Activated T-cell treated with anti-CD3 and anti-CD28 coated beads for 4 hours (primary cell): ENCODE measurements around the gene FAM161B.
"Not testable (repeated sequence)": the region's sequence is repeated elsewhere in the genome, so short reads cannot be mapped to it uniquely, and the experiment has no call there.

ENCODE experiments used
- DNase-seq: peaks from one replicate; pipeline ENCODE4 v3.0.0-alpha.2; 2020

FAM161B gene

DNA sequence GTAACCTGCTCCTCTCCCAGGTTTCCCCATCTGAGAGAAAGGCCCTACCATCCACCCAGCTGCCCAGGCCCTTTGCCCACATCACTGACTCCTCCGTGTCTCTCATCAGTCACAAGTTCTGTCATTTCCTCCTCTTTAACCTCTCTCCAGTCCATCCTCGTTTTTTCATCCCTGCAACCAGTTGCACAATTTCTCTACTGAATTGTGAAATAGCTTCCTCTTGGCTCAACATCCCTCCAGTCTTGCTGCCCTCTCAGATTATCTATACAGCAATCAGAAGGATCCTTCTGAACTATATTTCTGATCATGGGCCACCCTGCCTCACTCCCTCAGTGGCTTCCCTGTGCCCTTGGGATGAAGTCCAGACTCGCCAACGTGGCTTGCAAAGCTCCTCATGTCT lies 6.8 kb downstream of the FAM161B start:
- no peak for DNase-seq

DNA sequence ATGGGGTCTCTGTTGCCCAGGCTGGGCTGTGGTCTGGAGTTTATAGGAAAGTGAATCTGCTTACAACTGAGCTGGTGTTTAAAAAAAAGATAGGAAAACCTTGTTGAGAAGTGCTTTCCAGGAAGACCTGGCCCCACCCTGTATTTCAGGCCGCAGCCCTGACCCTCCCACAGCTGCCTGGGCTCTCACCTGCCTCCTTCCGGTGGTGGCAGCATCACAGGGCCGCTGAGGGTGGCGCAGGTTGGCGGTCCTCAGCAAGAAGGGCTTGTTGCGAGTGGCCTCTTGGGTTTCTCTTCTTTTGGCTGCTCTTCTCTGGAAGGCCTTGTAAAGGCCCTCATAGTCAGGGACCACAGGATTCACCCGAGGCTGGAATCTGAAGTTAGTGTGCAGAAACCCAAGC lies 7.7 kb downstream of the FAM161B start:
- DNase-seq, result no peak

DNA sequence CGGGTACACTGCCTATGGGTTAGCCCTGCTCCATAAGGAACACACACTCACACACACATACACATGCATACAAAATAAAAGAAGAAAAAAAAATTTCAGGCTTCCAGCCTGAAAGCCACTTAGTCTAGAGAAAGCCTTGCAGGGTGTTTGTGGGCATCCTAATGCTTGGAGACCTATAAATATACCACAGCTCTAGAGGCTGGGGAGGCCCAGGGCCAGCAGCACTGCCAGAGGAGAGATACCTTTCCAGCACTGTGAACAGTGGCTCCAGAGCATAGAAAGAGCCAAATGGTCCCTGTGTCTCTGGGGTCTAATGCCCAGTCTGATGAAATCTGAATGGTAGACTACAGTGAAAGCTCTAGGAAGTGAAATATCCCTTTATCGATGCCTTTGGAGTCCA lies 12.9 kb downstream of the FAM161B start:
- no peak for DNase-seq

DNA sequence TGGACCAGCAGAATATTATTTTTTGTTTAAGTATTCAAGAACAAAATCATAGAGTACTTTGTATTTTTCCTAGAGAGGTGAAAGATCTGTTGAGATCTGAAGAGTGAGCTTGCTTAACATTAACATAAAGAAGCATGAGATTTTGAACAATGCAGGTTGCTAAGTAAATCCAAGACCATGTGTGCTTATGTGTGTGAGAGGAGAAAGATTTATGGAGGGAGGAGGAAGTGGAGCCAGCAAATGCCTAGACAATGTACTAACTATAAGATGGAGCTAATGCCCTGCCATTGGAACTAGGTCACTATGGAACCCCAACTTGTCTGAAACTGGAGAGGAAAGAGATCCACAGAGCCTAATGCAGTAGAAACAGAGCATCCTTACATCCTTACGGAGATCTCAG lies 13.3 kb downstream of the FAM161B start:
- no peak for DNase-seq

DNA sequence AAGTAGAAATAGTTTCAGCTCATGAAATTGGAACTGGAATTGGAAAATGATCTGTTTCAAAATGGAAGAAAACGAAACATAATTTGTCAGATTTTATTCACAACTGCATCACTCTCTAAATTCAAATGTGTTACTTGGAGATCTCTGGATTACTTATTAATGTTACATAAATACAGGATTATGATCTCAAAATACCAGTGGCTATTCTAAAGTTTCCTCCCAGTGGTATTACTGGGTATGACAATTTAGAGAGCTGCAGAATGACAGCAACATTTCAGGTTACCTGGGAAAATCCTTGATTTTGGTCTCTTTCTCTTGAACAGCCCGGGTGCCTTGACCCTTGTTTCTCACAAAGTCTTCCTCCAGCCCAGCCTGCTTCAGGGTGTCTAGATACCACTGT lies 14.2 kb downstream of the FAM161B start:
- DNase-seq, result no peak

DNA sequence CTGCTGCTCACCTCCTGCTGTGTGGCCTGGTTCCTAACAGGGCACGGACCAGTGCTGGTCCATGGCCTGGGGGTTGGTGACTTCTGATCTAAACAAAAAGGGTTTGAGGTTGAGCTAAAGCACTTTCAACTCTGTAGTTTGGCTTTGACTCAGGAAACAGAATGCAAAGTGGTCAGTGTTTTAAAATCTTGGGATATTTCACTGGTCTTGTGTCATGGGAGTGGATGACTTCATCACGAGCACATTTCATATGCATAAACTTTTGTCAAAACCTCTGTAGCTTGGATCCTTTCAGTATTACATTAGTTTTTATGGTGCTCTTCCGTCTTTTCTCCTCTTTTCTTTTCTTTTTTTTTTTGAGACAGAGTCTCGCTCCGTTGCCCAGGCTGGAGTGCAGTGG lies 25.6 kb downstream of the FAM161B start:
- no peak for DNase-seq

DNA sequence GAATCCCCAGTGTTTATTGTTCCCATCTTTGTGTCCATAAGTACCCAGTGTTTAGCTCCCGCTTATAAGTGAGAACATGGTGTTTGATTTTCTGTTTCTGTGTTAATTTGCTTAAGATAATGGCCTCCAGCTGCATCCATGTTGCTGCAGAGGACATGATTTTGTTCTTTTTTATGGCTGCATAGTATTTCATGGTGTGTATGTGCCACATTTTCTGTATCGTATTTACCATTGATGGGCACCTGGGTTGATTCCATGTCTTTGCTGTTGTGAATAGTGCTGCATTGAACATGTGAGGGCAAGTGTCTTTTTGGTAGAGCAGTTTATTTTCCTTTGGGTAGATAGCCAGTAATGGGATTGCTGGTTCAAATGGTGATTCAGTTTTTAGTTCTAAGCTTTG lies 30.4 kb downstream of the FAM161B start:
- not testable (repeated sequence) for DNase-seq

DNA sequence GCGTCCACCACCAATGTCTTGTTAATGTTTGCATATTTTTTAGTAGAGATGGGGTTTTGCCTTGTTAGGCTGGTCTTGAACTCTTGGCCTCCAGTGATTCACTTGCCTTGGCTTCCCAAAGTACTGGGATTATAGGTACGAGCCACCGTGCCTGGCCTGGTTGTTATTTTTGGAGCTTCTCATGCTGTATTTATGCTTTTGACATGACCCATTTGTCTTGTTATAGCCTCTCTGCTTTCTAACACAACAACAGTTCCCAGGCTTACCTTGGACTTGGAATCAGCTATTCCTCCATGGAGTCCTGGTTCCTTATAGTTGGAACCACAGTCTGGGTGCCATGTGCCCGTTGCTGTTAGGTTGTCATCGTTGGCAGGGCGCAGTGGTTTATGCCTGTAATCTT lies 33.6 kb downstream of the FAM161B start:
- no peak for DNase-seq

DNA sequence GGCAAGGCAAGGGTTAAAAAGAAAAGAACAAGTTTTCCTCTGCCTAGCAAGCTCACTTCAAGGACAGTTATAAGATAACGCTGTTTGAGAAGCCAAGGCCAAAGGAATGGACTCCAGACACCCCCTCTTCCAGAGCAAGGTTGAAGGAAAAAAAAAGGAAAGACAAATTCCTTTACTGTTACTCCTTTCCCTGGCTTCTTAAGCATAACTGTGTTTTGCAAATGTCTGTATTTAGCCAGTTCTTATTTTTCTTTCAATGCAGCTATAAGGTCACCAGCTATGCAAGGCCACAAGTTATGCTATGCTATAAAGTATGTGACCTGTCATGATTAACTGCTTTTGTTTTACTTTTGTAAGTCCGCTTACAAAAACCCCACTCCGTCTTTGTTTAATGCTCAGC lies 36.6 kb downstream of the FAM161B start:
- no peak for DNase-seq

DNA sequence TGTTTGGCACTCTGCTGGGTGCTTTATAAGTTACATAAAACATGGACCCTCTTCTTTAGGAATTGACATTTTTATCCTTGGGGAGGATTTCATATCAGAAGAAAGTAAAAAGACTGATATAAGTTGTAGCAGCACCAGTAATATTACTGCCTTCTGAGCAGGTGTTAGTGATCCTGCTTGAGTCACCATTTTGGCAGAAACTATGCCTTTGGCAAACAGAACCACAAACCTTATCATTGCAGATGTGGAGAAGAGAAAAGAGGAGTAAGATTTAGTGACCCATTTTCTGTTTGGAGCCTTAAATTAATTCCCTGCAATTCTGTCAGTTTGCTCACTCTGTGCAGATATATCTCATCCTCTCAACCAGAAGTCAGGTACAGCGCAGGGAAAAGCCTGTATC lies 40.2 kb downstream of the FAM161B start:
- no peak for DNase-seq

DNA sequence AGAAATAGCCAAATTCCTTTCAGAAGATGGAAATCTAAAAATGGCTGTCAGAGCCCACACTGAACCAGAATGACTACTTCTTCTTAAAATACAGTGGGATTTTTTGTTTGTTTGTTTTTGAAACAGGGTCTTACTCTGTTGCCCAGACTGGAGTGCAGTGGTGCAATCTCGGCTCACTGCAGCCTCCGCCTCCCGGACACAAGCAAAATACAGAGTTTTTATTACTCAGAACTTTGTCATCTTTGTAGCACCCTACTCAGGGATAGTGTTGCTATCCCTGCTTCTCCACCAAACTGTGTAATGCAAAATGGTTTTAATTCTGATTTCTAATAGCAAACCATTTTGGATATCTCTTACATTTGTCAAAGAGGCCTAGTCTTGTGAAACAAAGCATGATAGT lies 46.9 kb downstream of the FAM161B start:
- DNase-seq, result no peak

DNA sequence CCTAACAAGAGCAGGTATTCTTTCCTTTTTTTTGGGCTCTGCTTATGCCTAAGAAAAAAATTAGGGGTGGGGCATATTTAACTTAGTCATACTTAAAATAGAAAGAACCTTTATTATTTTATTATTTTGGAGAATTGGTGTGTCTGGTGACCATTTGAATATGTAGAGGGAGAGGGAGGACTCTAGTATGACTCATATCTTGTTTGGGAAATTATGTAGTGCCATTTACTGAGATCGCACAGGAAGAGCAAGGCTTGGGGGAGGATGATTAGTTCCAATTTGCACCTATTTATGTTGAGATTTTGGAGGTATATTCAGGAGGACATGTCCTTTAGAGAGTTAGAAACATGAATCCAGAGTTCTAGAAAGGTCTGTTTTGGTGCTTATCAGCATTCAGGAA lies 53.4 kb downstream of the FAM161B start:
- DNase-seq, result no peak

DNA sequence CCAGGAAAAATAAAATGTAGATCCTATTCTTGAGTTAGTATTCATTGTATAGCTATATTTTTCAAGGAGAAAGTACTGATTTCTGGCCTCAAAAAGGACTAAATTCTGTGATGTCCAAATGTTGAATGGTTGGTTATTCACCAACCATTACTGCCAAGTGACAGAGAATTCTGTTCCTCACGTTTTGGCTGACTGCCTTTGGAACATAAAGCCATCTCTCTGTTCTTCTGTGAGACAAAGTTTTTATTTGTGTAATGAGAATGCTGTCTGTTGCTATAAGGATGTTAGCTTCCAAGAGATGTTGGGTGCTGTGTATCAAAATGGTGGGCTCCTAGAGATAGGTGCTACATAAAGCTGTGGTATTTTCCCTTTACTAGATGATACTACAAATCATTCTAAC lies 54.0 kb downstream of the FAM161B start:
- DNase-seq, result no peak

DNA sequence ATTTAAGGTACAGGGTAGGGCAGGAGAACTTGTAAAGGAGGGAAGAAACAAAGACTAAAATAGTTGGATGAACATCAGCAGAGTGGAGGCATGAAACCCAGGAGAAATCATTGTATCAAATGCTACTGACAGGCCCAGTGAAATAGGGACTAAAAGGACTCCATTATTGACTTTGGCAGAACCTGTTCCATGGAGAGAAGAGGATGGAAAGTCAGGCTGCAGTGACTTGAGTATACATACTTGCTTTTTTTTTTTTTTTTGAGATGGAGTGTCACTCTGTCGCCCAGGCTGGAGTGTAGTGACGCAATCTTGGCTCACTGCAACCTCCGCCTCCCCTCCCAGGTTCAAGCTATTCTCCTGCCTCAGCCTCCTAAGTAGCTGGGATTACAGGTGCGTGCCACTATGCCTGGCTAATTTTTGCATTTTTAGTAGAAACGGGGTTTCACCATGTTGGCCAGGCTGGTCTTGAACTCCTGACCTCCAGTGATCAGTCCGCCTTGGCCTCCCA lies 55.7 kb downstream of the FAM161B start:
- not testable (repeated sequence) for DNase-seq

DNA sequence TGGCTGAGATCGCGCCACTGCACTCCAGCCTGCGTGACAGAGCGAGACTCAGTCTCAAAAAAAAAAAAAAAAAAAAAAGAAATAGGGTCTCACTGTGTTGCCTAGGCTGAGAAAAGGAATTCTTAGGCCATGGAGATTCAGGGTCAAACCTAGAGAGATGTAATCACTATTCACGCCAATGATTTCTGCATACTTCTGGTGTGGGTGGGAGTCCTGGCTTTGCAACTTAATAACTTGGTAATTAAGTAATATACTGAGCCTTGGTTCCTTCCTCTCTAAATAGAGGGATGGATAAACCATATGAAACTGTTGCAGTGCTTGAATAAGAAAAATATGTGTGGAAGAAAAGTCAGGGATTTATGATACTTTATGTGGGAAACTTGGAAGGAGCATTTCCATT lies 60.5 kb downstream of the FAM161B start:
- DNase-seq, result no peak

DNA sequence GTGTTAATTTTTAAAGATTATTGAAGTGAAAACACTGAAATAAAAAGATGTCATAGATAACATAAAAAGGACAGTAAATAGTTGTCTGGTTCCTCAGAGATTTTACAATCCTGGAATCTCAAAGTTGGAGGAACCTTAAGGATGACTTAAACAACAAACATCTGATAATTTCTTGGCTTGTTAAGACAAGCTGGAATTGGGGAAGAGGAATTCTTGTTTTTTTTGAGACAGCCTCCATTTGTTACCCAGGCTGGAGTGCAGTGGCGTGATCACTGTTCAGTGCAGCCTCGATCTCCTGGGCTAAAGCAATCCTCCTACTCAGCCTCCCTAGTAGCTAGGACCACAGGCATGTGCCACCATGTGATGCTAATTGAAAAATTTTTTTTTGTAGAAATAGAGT lies 60.9 kb downstream of the FAM161B start:
- DNase-seq, result no peak

DNA sequence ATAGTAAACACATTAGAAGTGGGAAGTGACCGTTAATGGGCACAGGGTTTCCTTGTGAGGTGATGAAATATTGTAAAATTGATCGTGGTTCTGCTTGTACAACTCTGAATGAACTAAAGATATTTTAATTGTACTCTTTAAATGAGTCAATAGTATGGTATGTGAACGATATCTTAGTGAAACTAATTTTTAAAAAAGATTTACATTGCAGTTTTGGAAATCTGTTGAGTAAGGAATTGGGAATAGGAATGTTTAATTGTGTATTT lies 61.5 kb downstream of the FAM161B start:
- no peak for DNase-seq

DNA sequence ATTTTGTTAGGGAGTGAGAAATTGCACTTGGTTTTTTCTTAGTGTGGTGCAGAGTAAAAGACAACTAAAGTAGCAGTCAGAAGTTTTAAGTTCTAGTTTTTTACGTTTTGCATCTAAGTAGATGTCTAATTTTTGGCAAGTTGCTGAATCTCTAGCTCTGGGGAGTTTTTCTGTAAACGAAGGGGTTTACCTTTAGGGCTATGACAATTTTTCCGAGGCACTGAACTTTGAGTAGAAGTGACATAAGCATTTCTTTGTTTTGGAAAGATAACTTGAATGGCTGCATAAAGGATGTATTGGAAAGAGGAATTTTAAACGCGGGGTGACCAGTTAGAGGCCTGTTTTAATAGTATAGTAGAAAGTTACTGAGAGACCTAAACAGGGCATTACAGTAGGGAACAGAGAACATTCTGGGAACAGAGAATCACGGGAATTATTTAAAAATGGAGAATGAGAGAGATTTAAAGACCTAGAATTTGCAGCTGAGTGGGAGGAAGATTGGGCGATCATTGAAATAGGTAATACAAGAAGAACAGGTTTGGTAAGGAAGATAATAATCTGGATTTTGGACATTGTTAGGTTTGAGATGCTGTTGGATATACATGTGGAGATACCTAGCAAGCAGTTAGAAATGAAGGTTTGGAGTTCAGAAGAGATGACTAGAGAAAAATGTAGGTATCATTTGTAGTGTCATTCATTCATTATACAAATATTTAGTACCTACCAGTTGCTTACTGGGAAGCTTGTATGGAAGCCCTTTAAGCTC lies 62.0 kb downstream of the FAM161B start:
- no peak for DNase-seq

DNA sequence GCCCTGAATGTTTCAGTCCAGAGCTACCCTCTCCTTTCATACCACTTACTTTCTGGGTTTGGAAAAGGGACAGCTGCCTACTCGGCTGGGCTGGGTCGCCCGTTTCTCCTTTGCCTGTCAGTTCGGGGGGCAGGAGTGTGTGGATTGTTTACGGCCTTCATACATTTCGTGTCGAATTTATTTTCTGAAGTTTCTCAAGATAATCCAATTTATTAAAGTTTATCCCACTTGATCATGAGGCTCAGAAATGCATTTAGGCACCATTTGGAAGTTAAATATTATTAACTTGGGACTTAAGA lies 62.6 kb downstream of the FAM161B start:
- DNase-seq, result no peak

DNA sequence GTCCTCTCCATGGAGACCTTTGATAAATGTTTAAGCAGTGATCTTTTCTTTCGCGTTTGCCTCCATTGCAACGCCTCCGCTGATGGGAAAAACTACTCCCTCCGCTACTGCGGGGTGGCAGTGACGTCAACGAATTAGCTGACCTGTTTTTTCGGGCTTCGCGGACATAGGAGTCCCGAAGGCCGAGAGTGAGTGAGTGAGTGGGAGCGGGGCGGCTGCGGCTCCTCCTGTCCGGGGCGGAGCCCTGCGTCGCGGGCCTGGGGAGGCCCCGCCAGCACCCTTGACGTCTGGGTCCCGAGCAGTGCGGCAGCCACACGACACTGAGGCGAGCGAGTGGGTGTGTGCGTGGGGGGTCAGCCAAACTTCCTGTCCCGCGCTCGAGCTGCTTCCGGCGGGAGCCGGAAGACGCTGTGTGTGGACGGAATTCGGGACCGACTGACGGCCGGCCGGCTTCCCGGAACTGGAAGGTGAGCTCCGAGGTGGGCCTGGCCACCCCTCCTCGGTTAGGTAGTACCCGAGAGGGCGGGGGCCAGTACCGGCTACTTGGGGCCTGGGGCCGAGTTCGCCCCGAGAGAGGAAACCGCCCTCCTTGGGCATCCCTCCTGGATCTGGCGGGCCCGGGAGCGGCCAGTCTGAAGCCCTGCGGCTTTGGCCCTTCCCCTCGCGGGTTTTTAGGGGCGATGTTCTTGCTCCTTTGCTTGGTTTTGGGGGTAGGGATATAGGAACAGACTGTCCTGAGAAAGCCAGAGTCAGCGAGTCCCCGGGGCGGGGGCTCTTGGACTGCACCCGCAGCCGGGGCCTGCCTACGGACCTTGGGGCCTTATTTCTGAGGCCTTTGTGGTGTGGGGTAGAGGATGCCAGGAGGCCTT lies 63.2 kb downstream of the FAM161B start, which contains the start of gene ZNF410:
Gene ZNF410, plus strand, starts transcription at position 411 of the 869 bp plus-strand sequence. CDS start 5,317 bp downstream, outside the sequence.
- peak; percentile 87 for DNase-seq

DNA sequence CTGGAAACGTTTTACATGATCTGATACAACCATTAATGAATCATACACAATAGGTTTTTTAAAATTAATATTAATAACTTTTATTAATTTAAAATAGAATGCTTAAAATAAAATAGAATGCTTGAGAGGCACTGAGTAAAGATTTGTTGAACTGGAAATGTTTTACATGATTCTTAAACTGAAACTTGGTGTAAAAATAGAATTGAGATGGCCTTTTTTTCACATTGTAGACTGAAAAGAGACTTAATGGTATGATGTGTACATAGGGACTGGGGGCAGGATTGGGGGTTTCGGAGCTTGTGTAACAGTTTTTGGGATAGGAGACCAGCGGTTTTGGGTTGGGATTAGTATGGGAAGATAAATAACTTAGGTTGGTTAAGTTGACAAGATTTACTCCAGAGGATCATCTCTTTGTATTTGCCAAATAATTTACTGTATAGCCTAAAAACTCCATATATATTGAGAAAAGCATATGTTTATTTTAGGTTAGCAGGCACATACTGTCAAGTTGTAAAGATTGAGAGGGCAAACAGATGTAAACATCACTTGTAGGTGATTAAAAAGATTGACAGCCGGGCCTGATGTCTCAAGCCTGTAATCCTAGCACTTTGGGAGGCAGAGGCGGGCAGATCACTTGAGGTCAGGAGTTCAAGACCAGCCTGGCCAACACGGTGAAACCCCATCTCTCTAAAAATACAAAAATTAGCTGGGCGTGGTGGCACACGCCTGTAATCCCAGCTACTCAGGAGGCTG lies 65.3 kb downstream of the FAM161B start:
- no peak for DNase-seq
